Upper lobe of right lung (tissue), 1 donor: ENCODE data around the gene MMP8. TPM values are rescaled to one million over a fixed set of nuclear protein-coding genes. Genes with fewer than 3 reads are reported as not detected.

Source experiments
- ATAC-seq: fragments of 200-7000 bp; cut with Tn5 transposase; one replicate; pipeline ENCODE4 v1.9.1; 2020; ENCODE audit warnings: mild to moderate bottlenecking, moderate library complexity
- DNase-seq: peaks from one replicate; pipeline ENCODE4 v3.0.0-alpha.2; 2020
- H3K27ac ChIP-seq: fragments of 200-600 bp; one replicate; pipeline ENCODE4 v1.8.0; 2022
- H3K27me3 ChIP-seq: fragments of 200-600 bp; one replicate; pipeline ENCODE4 v1.8.0; 2022; ENCODE audit warnings: mild to moderate bottlenecking
- H3K36me3 ChIP-seq: fragments of 200-600 bp; one replicate; pipeline ENCODE4 v1.8.0; 2022
- H3K4me1 ChIP-seq: fragments of 200-600 bp; one replicate; pipeline ENCODE4 v1.8.0; 2022
- H3K4me3 ChIP-seq: fragments of 200-600 bp; one replicate; pipeline ENCODE4 v1.8.0; 2022; ENCODE audit warnings: mild to moderate bottlenecking
- H3K9me3 ChIP-seq: fragments of 200-600 bp; one replicate; pipeline ENCODE4 v1.8.0; 2022
- CTCF ChIP-seq: fragments of 200-600 bp; IDR thresholded peaks from one replicate; pipeline ENCODE4 v1.8.0; 2022; ENCODE audit warnings: antibody characterized with exemption
- intact Hi-C: fragments of 100-400 bp; cut with DNase I; formaldehyde crosslinking; loops from one replicate; pipeline ENCODE4 v1.11.0; 2022
- total RNA-seq: library from RNA; stranded (reverse); fragmentation: NEBNext Ultra II Directional; extraction: Animal tissue kit (Norgen Biotek cat#: 25700); gene quantifications from one replicate; pipeline ENCODE4 v1.2.1, GENCODE V29; 2021
- donor health status: DM: no; HTN: yes; CAD: no; lungs with severe emphysema.

The MMP8 gene
- total RNA-seq, 1 donor from 2014 or later, result not detected

- Histone ChIP-seq H3K4me3 (no peak overlapping the region), H3K4me1 (no peaks in the 10 kb centered on the region), H3K27me3 (no peaks in the 10 kb centered on the region), H3K36me3 (no peaks in the 10 kb centered on the region), H3K9me3 (no peaks in the 10 kb centered on the region), H3K27ac (no peak overlapping the region)
- no peak for TF ChIP-seq CTCF
- no peak for DNase-seq
- intact Hi-C loops, result no loop called here
- ATAC-seq, result no peak
These were observed 46.7 kb downstream of the MMP8 start for GRCh38 chr11:102678022-102678421.

- Histone ChIP-seq H3K36me3 (no peaks in the 10 kb centered on the region), H3K27ac (no peak overlapping the region), H3K4me3 (no peak overlapping the region), H3K9me3 (no peaks in the 10 kb centered on the region), H3K27me3 (no peaks in the 10 kb centered on the region), H3K4me1 (no peaks in the 10 kb centered on the region)
- intact Hi-C loops, result no loop called here
- no peak for DNase-seq
- TF ChIP-seq CTCF, result no peak
- no peak for ATAC-seq
These were observed 48.7 kb downstream of the MMP8 start for GRCh38 chr11:102676084-102676483.

- no peak for DNase-seq
- H3K36me3 ChIP-seq, result no peaks in the 10 kb centered on the region
- no peaks in the 10 kb centered on the region for H3K4me1 ChIP-seq
- no peak overlapping the region for H3K27ac ChIP-seq
- no peak for ATAC-seq
- intact Hi-C loops, result no loop called here
- H3K4me3 ChIP-seq, result no peak overlapping the region
- TF ChIP-seq CTCF, result no peak
- H3K27me3 ChIP-seq, result no peaks in the 10 kb centered on the region
- H3K9me3 ChIP-seq, result no peaks in the 10 kb centered on the region
These were observed 55.1 kb downstream of the MMP8 start for GRCh38 chr11:102669664-102670063.

- peak; percentile 89 for ATAC-seq
- H3K4me3 ChIP-seq, result no peak overlapping the region
- no peaks in the 10 kb centered on the region for H3K36me3 ChIP-seq
- peak; percentile 81 for TF ChIP-seq CTCF
- intact Hi-C loops, result no loop called here
- no peaks in the 10 kb centered on the region for H3K4me1 ChIP-seq
- no peaks in the 10 kb centered on the region for H3K27me3 ChIP-seq
- no peak overlapping the region for H3K27ac ChIP-seq
- DNase-seq, result no peak
- H3K9me3 ChIP-seq, result no peaks in the 10 kb centered on the region
These were observed 58.3 kb downstream of the MMP8 start for GRCh38 chr11:102666331-102666957.

GRCh38 chr11:102664001-102664752 is 60.6 kb downstream of the MMP8 start:
- Histone ChIP-seq H3K4me1 (no peaks in the 10 kb centered on the region), H3K4me3 (no peak overlapping the region), H3K9me3 (no peaks in the 10 kb centered on the region), H3K27me3 (no peaks in the 10 kb centered on the region), H3K36me3 (no peaks in the 10 kb centered on the region), H3K27ac (no peak overlapping the region)
- intact Hi-C loops, result no loop called here
- TF ChIP-seq CTCF, result no peak
- ATAC-seq, result no peak
- DNase-seq, result no peak
